HG03558 (cell line): ENCODE data around the gene SEC14L5.
"Not testable (repeated sequence)": the region's sequence is repeated elsewhere in the genome, so short reads cannot be mapped to it uniquely, and the experiment has no call there.

Experiments used
- ATAC-seq: cut with Tn5 transposase; IDR thresholded peaks from one replicate; pipeline ENCODE4 v1.9.1; 2021; ENCODE audit warnings: moderate number of reproducible peaks; ENCODE audit not compliant: unreplicated experiment; ENCODE audit errors: extremely low read depth

Gene SEC14L5

DNA sequence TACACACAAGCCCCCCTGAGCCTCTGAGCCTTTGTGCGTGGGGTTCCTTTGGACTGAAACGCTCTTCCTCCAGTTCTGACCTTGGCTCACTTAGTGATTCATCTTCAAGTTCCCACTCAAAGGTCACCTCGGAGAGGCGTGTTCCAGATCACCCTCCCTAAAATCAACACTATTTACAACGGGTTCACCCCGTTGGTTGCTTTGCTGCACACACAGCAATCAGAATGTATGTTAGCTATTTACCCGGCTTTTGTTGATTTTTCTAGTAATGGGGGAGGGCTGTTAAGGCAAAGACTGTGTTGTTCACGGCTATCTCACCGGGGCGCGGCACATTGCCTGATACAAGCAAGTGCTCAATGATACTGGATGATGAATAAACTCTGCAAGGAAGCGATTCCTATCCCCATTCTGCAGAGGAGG lies 74.6 kb downstream of the SEC14L5 start:
- no peak for ATAC-seq

DNA sequence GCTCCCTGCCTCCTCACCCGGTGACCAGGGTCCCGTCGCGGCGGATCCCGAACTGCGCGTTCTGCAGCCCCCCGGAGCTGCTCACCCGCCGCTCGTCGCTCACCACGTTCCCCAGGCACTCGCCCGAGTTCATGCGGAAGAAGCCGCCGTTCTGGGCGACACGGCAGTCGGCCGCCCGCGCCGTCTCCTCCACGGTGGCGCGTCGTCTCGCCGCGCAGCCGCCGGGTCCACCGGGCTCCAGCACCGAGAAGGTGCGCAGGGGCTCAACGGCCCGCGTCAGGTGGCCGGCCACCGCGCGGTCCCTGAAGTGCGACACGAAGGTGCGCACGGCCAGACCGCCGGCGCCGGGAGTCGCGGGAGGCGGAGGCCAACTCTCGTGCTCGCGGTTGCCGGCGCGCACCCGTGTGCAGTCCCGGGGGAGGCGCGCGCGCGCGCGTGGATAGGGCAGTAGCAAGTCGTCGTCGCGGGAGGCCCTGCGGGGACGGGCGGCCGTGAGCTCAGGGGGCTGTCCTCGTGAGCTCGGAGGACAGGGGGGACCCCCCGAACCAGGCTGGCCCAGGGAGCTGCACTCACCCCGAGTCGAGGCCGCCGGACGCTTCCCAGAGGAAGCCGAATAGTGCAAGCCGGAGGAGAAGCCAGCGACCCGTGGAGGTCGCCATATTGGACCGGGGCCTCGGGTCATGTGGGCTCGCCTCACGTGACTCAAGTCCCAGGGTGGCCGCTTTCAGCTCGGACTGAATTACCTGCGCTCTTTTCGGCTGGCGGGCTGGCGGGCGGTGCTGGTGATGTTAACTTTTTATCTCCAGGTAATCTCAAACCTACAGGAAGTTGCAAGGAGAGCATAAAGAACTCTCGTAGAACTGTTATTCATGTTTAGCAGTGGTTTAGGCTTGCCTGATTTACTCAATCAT lies 75.4 kb downstream of the SEC14L5 start, which contains the start of gene NAGPA:
TSS of gene NAGPA (minus strand) at position 680 of the 911 bp plus-strand sequence. CDS start at position 659, 21 bp downstream.
- ATAC-seq, result no peak

DNA sequence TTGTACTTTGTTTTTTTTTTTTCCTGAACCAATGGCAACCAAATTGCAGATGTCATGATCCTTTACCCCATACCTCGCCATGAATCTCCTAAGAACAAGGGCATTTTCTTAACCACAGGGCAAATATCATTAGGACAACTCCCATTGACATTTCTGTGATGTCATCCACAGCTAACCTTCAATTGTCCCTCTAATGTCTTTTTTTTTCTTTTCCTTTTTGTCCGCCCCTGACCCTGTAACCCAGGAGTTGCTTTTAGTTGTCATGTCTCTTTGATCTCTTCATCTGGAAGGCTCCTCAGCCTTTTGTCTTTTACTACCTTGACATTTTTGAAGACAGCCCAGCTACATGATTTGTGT lies 76.0 kb downstream of the SEC14L5 start:
- no peak for ATAC-seq

DNA sequence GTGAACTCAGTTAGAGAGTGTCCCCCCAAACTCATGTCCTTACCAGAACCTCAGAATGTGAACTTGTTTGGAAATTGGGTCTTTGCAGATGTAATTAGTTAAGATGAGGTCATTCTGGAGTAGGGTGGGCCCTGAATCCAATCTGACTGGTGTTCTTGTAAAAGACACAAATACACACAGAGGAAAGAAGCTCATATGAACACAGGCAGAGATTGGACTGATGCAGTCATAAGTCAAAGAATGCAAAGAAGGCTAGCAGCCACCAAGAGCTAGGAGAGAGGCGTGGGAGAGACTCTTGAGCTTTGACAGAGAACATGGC lies 77.7 kb downstream of the SEC14L5 start:
- ATAC-seq, result no peak

DNA sequence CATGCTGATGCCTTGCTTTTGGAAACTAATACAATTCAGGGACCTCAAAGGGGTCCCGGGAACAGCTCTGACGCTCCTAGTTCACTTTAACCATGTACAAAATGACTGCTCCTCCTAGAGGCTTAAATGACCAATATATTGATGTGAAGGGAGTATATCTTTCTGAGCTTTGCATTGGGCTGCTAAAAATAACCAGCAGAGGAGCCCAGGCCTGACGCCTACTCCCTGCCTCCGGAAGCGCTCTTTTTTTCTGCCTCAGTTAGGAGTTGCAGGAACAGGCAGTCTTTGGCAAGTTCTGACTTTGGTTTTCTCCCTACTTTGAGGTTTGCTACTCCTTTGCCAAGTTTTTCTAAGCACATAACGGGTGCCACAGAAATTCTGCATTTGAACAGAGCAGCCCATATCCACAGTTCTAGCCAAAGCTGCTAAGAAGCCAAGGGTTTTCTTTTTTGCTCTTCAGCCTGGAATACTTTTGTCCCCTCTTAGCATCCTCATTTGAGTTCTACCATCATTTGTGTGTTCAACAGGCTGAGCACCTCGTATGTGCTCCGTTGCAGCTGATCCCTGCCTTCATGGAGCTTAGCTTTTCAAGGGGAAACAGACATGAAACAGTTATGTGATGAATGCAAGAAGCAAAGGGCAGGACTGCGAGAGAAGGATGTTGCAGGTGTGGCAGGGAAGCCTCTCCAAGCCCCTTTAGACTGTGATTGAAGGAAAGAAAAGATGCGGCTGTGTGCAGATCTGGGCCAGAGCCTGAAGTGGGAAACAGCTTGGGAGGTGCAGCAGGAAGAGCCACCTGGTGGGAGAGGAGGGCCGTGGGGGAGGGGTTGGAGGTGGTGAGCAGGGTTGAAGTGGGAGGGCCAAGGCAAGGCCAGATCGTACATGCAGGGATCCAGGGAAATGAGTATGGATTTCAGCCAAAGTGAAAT lies 78.4 kb downstream of the SEC14L5 start:
- ATAC-seq, result no peak

DNA sequence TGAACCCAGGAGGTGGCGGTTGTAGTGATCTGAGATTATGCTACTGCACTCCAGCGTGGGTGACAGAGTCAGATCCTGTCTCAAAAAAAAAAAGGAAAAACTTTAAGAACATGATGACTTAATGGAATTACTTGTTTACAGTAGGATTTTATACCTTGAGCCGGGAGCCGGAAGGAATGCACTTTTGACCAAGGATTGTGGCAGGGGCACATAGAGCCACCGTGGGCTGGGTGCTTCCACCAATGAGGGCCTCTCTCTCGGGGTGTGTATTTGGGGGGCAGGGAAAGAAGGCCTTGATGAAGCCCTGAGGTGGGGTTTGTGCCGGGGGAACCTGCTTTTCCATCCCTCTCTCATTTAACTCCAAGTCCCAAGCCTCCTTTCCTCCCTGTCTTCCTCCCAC lies 82.3 kb downstream of the SEC14L5 start:
- ATAC-seq, result no peak

DNA sequence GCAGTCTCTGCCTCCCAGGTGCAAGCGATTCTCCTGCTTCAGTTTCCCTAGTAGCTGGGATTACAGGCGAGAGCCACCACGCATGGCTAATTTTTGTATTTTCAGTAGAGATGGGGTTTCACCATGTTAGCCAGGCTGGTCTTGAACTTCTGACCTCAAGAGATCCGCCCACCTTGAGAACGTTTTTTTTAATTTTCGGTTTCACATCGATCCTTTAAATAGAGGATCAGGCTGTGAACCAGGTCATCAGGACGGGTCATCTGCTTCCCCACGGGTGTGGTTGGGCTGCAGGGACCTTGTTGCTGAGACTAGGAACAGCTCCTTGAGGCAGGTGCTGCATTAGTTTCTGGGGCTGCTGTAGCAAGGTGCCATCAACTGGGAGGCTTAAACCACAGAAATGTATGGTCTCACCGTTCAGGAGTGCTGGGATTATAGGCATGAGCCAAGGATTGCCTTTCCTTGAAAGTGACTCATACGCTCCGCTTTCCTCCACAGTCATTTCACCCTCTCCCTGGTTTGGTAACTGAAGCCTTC lies 83.5 kb downstream of the SEC14L5 start:
- ATAC-seq, result peak; percentile 57

DNA sequence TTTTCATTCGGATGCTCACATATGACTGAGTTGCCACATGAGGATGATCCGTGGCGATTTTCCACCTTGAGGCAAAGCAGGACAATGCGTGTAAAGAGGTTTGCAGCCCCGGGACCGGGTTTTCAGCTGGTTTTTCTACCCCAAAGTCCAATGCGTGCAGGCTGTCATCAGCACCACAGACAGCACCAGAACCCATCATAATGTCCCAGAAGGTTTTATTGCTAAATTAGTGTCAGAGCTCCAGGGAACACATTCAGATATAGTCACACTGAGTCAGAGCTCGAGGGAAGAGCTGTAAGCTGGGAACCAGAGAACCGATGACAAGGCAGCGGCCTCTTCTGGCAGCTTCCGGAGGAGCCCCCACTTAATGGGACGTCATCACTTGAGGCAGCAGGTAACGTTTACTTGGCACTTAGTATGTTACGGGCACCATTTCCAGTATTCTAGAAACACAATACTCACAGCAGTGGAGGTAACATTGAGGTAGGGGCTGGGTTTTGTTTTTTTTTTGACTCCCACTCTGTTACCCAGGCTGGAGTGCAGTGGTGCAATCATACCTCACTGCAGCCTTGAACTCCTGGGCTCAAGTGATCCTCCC lies 84.5 kb downstream of the SEC14L5 start:
- ATAC-seq, result no peak

DNA sequence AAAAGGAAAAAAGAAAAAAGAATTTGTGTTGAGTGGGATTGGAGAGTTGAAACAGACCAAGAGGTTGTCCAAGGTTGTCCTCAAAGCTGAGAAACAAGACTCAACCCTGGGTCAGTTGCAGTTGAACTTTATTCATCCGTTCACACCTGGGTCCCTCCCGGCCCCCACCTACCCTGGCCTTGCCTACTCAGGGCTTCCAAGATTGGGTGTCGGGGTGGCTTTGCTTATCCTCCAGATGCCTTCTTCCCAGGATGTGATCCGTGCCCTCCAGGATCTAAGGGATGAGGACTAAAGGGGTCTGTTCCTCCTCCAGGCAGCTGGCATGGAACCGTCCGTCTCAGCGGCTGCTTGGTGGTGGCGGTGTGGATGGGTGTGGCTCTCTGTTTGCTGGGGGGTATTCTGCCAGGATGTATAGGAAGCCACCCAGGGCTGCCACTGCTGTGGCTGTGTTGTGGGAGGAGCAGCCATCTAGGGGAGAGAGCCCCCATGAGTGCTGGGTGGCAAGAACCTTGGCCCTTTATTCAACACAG lies 85.9 kb downstream of the SEC14L5 start:
- ATAC-seq, result no peak

DNA sequence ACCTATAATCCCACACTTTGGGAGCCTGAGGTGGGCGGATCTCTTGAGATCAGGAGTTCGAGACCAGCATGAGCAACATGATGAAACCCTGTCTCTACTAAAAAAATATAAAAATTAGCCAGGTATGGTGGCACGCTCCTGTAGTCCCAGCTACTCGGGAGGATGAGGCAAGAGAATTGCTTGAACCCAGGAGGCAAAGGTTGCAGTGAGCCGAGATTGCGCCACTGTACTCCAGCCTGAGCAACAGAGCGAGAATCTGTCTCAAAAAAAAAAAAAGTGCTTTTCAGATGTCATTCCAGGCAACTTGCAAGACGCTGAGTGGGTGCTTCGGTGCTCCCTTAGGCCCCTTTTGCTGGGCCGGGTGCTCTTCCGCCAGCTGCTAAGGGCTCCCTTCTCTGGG lies 86.5 kb downstream of the SEC14L5 start:
- ATAC-seq, result not testable (repeated sequence)

DNA sequence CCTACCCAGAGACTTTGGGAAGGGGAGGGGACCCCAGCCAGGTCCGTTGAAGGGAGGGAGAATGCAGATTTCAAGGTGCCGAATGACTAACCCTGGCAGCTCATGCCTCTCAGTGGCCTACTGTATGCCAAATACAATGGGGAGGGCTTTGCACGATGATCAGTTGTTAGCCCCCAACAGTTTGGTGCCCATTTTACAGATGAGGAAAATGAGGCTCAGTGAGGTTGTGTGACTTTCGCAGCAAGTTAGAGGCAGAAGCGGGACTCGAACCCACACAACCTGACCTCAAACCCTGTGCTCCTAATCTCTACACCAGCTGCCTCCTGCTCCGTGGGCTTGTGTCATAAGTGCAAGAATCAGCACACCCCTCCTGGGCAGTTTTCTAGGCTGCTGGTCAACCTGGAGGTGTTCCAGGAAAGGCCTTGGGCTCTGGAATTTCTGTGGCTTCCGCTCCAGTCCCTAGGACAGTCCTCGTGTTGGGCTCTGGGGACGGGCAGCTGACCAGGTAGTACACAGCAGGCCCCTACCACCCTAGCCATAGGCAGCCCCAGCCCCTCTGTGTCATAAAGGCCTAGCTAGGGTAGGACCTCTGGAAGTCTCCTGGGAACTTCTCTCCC lies 87.5 kb downstream of the SEC14L5 start:
- ATAC-seq, result no peak

DNA sequence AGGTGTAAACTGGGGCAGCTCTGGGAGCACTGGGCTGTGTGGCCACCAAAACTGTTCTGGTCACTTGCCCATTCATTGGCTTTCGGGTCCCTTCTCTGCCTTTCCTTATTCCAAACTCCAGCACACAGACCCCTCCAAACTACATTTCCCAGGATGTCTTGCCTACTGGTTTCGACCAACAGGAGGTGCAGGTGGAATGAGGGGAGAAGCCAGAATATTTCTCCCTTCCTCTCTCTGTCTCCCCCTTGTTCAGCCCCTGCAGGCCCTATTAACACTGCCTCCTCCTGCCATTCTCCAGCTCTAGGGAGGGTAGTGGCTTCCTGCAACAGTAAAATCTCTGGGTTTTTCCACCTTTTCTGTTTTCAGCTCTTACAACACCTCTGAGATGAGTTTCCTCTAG lies 88.8 kb downstream of the SEC14L5 start:
- ATAC-seq, result no peak

DNA sequence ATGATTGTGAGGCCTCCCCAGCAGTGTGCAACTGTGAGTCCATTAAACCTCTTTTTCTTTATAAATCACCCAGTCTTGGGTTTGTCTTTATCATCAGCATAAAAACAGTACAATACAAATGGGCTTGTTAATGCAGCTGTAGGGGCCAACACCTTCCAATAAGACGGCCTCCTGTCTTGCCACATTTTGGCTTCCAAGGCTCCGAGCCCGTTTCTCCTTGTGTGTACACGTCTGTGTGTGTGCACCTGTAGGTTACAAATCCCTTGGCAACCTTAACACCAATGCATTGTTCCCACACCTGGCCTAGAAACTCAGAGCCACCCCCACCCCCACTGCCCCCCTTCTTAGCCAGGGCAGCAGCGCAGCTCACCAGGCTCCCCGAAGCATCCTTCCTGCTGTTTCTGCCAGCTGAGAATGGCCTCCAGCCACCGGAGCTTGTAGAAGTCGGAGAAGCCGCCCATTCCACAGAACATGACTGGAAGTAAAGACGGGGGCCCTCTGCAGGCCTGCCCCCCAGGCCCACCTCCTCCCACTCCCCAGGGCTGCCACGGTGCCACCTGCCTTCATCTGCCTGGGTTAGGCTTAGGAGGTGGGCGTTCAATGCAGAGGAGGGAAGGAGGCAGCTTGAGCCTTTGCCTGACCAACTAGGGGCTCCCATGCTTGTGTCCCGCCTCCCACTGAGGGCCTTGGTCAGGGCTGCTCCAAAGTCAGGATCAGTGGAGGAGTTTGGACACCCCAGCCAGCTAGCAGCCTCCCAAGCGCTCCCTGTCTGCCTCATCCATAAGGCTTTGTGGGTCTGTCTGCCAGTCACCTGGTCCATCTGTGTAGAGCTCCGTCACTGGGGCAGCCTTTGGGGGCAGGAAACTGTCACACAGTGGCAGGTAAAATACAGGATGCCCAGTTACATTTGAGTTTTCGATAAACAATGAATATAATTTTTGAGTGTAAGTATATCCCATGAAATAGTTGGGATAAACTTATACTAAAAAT lies 97.0 kb downstream of the SEC14L5 start:
- no peak for ATAC-seq

DNA sequence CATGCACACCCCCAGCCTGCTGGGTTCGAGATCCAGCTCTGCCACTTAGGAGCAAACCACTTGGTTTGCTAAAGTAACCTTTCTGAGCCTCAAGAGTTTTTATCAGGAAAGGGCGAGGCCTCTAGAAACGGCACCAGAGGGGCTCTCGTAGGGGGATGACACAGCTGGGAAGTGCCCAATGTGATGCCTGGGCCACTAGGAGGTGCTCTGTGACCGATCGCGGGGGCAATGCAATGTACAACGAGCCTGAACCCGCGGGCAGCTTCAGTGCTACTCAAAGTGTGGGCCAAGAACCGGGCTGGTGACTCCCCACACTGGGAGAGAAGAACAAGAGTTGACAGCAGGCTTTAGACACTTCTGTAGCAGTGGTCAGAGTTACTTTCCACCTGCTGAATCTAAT lies 98.2 kb downstream of the SEC14L5 start:
- ATAC-seq, result no peak

DNA sequence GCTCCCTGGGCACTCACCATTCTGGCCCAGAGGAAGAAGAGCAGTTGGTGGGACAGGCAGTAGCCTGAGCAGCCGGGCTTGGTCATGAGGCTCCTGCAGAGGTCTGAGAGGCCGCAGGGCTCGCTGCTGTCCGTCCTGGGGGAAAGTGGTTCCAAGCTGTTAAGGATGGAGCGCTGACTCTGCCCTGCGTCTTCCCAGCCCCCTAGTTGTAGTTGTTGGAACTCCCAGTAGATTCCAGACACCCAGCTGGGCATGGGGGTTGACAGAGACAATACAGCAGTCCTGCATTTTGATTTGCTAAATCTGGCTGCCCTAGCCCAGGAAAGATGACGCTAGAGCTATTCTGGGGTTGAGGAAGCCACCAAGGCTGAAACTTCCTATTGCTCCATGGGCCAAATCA lies 100.3 kb downstream of the SEC14L5 start:
- no peak for ATAC-seq

DNA sequence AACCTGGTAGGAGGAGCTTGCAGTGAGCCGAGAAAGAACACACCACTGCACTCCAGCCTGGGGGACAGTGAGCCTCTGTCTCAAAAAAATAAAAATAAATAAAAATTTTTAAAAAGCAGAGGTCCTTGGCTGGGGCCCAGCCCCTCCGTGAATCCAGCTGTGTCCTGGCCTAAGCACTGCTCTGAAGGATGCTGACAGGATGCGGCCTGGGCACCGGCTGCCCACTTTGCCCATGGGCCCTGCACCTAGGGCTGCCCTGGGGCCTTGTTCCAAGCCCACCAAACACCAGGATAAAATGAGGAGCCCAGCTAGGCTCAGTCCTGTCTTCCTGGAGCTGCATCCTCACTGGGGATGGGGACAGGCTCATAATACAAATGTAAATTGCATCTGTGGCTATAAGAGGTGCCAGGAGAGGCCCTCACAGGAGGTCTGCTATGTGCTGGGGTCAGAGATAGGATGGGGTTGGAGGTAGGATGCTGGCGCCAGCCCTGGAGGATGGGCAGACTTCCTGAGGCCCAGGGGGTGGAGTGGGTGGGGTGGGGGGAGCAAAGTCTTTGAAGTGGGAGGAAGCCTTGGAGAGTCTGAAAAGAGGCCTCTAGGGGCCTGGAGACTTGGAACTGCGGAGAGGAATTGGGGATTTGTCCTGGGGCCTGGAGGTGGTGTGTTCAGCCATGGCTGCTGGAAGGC lies 101.4 kb downstream of the SEC14L5 start:
- no peak for ATAC-seq

DNA sequence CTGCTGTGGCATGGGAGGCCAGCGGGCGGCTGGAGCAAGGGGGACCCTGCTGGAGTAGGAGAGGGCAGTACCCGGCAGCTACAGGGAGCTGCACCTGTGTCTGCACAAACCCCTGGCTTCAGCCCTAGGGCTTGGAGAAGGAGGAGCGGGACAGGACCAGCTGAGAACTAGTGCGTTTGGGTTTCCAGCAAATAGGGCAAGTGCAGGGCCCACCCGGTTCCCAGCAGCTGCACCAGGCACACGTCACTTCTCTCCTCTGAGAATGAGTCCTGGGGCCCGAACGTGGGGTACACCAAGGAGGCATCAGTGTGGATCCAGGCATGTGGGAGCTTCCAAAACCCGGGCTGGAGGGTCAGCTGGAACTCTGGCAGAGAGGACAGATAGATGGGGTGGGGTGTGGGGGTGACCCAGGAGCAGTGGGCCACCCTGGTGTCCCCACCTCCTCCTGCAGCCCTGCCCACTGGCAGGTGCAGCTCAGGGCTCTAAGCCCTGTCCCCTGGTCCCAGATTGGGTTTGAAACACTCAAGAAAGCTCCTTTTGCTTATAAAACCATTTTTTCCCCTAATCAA lies 102.0 kb downstream of the SEC14L5 start:
- no peak for ATAC-seq

DNA sequence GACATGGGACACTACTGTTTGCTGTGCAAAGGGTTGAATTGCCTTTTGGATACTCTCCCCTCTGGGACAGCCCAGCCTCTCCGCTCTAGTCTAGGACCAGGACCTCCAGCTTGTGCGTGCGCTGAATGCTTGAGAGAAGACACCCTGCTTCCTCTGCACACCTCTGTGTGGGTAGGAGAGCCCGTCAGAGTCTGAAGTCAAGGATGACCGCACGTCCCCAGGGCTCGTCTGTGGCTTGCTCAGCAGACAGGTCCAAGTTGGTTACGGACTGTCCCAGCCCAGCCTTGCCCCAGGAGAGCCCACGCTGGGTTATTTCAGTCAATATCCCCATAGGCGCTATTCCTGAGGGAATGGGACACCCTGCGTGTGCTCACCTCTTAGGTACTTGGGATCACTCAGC lies 103.9 kb downstream of the SEC14L5 start:
- ATAC-seq, result no peak
